Upper lobe of left lung (tissue), 6 donors: ENCODE measurements around the gene AP3D1. TPM values are rescaled to one million over a fixed set of nuclear protein-coding genes. Genes with fewer than 3 reads are reported as not detected.
A peak's percentile ranks its signal among the peaks of the same experiment; 100 is the strongest.

Experiments used
- ATAC-seq, 2 donors: fragments of 200-7000 bp; cut with Tn5 transposase; one replicate each; pipeline ENCODE4 v1.9.1; 2022; ENCODE audit warnings: mild to moderate bottlenecking in 2 of 2, moderate library complexity in 2 of 2; ENCODE audit not compliant: low FRiP score in 2 of 2
- DNase-seq, 2 donors: peaks; one replicate each; pipeline ENCODE4 v3.0.0-alpha.2; 2019 to 2020
- H3K27ac ChIP-seq, 4 donors: fragments of 200-600 bp; sonication (generic); one replicate each; pipeline ENCODE4 v1.5.1; 2016 to 2019
- H3K27me3 ChIP-seq, 4 donors: fragments of 200-600 bp; sonication (generic); one replicate each; pipeline ENCODE4 v1.5.1; 2017 to 2019
- H3K36me3 ChIP-seq, 4 donors: fragments of 200-600 bp; sonication (generic); one replicate each; pipeline ENCODE4 v1.5.1; 2016 to 2019
- H3K4me1 ChIP-seq, 4 donors: fragments of 200-600 bp; sonication (generic); one replicate each; pipeline ENCODE4 v1.5.1; 2018 to 2019
- H3K4me3 ChIP-seq, 4 donors: fragments of 200-600 bp; sonication (generic); one replicate each; pipeline ENCODE4 v1.5.1; 2017 to 2019; ENCODE audit warnings: mild to moderate bottlenecking in 2 of 4, moderate library complexity in 1 of 4
- H3K9me3 ChIP-seq, 4 donors: fragments of 200-600 bp; sonication (generic); one replicate each; pipeline ENCODE4 v1.5.1; 2018 to 2019
- CTCF ChIP-seq, 6 experiments: fragments of 450-650 bp in 4 of 6; fragments of 200-600 bp in 2 of 6; sonication (generic) in 2 of 6; IDR thresholded peaks; one replicate each; pipeline ENCODE4 v1.5.1; 2016 to 2019; ENCODE audit warnings: antibody characterized with exemption in 6 of 6
- EP300 ChIP-seq, 4 donors: sonication (generic); formaldehyde crosslinking; IDR thresholded peaks; one replicate each; pipeline ENCODE4 v1.5.1; 2017; ENCODE audit warnings: antibody characterized with exemption in 4 of 4, control low read depth in 2 of 4
- POLR2A ChIP-seq, 4 donors: fragments of 450-650 bp; IDR thresholded peaks; one replicate each; pipeline ENCODE4 v1.5.1; 2016 to 2017; ENCODE audit warnings: antibody characterized with exemption in 4 of 4, mild to moderate bottlenecking in 2 of 4
- POLR2AphosphoS5 ChIP-seq, 2 donors: sonication (generic); formaldehyde crosslinking; IDR thresholded peaks; one replicate each; pipeline ENCODE4 v1.5.1; 2017; ENCODE audit warnings: antibody characterized with exemption in 2 of 2
- WGBS, 2 donors: methylation state at CpG; one replicate each; pipeline ENCODE4 v1.1.5; 2017 to 2018; 5-methylcytosine and 5-hydroxymethylcytosine counted together
- total RNA-seq, 6 donors: library from RNA; depleted of rRNA in 4 of 6; stranded (reverse); fragments of >200 nt in 4 of 6; gene quantifications; one replicate each; pipeline versions ENCODE4 v1.1.0 to v1.2.1, GENCODE V29; 2016 to 2021
- donor health status: DM: no; HTN: no; CAD: no; lungs with moderate emphysema.
- donor health status: DM: no; HTN: yes; CAD: no; lungs with severe emphysema.

The AP3D1 gene
- total RNA-seq, 6 donors from 2014 or later: 73.5 to 180 (median 115) TPM

GRCh38 chr19:2062389-2062729 is 89.0 kb downstream of the AP3D1 start:
- no peak for ATAC-seq
- Histone ChIP-seq H3K4me3 (peak overlapping the region in 2 of 4 donors; percentile 68 to 70), H3K36me3 (no peaks in the 10 kb centered on the region), H3K4me1 (peaks cover 37 to 58% (median 39%) of the 10 kb centered on the region in 4 donors), H3K27ac (peak overlapping the region; percentile 97 to 100 (median 100)), H3K27me3 (no peaks in the 10 kb centered on the region), H3K9me3 (no peaks in the 10 kb centered on the region)
- WGBS, 2 donors: 49 to 65% methylated on average over 7 to 10 of the region's 10 CpGs
- TF ChIP-seq CTCF (IDR thresholded peaks at IDR 0.05) (no peak), POLR2A (IDR thresholded peaks at IDR 0.05) (no peak), POLR2AphosphoS5 (IDR thresholded peaks at IDR 0.05) (no peak), EP300 (IDR thresholded peaks at IDR 0.05) (no peak)
- DNase-seq: no peak

DNA sequence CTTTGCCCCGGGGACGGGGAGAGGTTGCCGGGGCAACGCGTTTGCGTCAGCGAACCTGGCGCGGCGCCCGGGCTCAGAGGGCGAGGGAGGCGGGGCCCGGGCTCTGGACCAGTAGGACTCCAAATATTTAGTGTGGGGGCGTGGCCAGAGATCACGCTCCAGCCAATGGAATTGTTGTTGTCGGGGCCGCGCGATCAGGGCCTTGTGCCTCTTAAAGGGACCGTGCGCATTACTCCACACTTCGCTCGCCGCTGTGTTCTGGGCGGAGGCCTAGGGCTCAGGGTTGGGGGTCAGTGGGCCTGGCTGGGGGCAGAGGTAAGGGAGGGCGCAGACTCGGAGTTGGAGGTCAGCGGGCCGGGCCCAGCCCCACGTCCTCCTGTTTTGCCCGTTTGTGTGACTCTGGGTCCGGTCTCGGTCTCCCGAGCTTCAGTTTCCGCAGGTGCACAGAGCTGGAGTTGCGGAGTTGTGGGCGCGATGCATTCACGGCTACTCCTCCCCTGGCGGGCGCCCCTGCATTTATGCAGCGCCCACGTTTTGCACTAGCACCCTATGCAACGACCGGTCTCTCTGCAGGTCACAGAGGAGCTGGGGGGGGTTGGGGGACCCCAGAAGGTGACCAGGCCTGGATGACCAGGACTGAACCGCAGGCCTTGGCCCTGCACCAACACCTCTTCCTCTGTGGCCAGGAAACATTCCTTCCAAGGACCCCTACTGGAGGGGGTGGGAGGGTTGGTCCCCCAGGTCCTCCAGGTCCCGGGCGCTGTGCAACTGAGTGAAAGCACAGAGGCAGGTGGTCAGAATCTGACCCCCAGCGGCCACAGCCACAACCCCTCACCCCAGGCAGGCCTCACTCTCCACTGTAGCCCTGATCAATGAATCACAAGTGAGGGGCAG is 89.6 kb downstream of the AP3D1 start:
- DNase-seq: peak; percentile 99 to 100
- Histone ChIP-seq H3K27ac (peak overlapping the region; percentile 97 to 100 (median 100)), H3K27me3 (no peaks in the 10 kb centered on the region), H3K4me3 (peak overlapping the region; percentile 52 to 70 (median 66)), H3K4me1 (peaks cover 43 to 64% (median 46%) of the 10 kb centered on the region in 4 donors), H3K36me3 (no peaks in the 10 kb centered on the region), H3K9me3 (no peaks in the 10 kb centered on the region)
- ATAC-seq: peak; percentile 92 to 94
- WGBS, 2 donors: 0 to 2% methylated on average over 11 to 43 of the region's 50 CpGs
- TF ChIP-seq POLR2AphosphoS5 (IDR thresholded peaks at IDR 0.05) (peak; percentile 42 to 70), POLR2A (IDR thresholded peaks at IDR 0.05) (peak in 2 of 4 donors; percentile 13 to 35), EP300 (IDR thresholded peaks at IDR 0.05) (peak in 1 of 4 donors; percentile 63), CTCF (IDR thresholded peaks at IDR 0.05) (peak in 3 of 6 experiments; percentile 5 to 14 (median 10))

DNA sequence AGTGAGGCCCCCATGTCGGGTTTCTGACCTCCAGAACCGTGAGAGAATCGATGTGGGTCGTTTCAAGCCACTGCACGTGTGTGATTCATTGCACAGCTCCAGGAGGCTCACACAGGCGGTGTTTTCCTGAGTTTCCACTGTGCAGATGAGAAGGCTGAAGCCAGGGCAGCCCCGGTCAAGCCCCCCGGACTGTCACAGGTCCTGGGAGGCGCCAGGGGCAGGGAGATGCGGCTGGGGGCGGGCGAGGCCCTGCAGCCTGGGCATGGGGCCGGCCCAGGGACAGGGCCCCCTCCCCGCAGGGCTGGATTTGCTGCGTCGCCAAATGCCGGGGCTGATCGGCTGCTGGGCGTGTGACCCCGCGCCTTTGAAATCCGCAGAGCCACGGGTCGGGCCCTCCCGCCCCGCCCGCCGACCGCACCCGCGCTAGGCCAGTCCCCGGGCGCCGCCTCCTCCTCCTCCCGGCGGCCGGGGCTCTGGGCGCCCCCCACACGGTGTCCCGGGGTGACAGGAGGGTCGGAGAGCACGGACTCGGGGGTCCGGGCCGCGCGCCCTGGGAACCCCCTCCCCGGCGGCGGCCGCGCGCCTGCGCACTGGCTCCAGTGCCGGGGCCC is 90.4 kb downstream of the AP3D1 start:
- no peaks in the 10 kb centered on the region for H3K27me3 ChIP-seq
- DNase-seq (peak in 1 of 2 donors; percentile 65), ATAC-seq (peak; percentile 31 to 81)
- no peaks in the 10 kb centered on the region for H3K36me3 ChIP-seq
- peaks cover 51 to 71% (median 53%) of the 10 kb centered on the region in 4 donors for H3K4me1 ChIP-seq
- TF ChIP-seq POLR2AphosphoS5 (IDR thresholded peaks at IDR 0.05) (peak; percentile 67 to 84), POLR2A (IDR thresholded peaks at IDR 0.05) (peak in 3 of 4 donors; percentile 71 to 97 (median 93)), CTCF (IDR thresholded peaks at IDR 0.05) (peak in 1 of 6 experiments; percentile 6), EP300 (IDR thresholded peaks at IDR 0.05) (no peak)
- peak overlapping the region; percentile 26 to 70 (median 66) for H3K4me3 ChIP-seq
- no peaks in the 10 kb centered on the region for H3K9me3 ChIP-seq
- peak overlapping the region; percentile 97 to 100 (median 100) for H3K27ac ChIP-seq
- WGBS, 2 donors: 0% methylated on average over 6 of the region's 55 CpGs; no CpG with 5 or more reads in 1 of the 2 donors

GRCh38 chr19:2059422-2060201 is 91.8 kb downstream of the AP3D1 start:
- DNase-seq (peak; percentile 93 to 94), ATAC-seq (peak; percentile 11 to 84)
- 26 to 44% methylated on average over 15 to 18 of the region's 24 CpGs for WGBS, 2 donors
- Histone ChIP-seq H3K4me3 (peak overlapping the region in 3 of 4 donors; percentile 19 to 70 (median 68)), H3K27ac (peak overlapping the region; percentile 97 to 100 (median 100)), H3K9me3 (no peaks in the 10 kb centered on the region), H3K36me3 (no peaks in the 10 kb centered on the region), H3K4me1 (peaks cover 64 to 80% (median 66%) of the 10 kb centered on the region in 4 donors), H3K27me3 (no peaks in the 10 kb centered on the region)
- peak in 2 of 4 donors; percentile 31 to 75 for TF ChIP-seq POLR2A (IDR thresholded peaks at IDR 0.05)
- TF ChIP-seq EP300 (IDR thresholded peaks at IDR 0.05): peak in 1 of 4 donors; percentile 79
- TF ChIP-seq CTCF (IDR thresholded peaks at IDR 0.05): no peak
- peak; percentile 52 to 74 for TF ChIP-seq POLR2AphosphoS5 (IDR thresholded peaks at IDR 0.05)
